Kasumi-1 (cell line): Measurements from ENCODE around the gene BSPH1.
"Not testable (repeated sequence)": the region's sequence is repeated elsewhere in the genome, so short reads cannot be mapped to it uniquely, and the experiment has no call there.

Experiments
- DNase-seq, 2 experiments: peaks; one replicate each; lab custom pipeline; 2025; lab: John Stamatoyannopoulos, UW

The BSPH1 gene

DNA sequence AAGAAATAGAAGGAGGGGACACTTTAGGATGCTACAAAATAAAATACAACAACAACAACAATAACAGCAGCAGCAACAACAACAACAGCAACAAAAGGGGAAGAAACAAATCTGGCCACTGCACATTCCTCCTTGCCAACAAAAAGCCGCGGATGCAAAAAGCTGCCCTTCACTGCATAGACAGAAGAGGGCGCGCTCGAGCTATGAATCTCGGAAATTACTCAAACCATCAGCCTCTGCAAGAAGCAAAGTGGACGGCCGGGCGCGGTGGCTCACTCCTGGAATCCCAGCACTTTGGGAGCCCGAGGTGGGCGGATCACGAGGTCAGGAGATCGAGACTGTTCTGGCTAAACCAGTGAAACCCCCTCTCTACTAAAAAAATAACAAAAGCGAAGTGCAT lies 71.9 kb downstream of the BSPH1 start:
- not testable (repeated sequence) for DNase-seq
